Measurements from ENCODE around the gene KCNF1. TPM values are rescaled to one million over a fixed set of nuclear protein-coding genes. Genes with fewer than 3 reads are reported as not detected.

Gene KCNF1
- polyA plus RNA-seq, 1 donor: 1.3 TPM

DNA sequence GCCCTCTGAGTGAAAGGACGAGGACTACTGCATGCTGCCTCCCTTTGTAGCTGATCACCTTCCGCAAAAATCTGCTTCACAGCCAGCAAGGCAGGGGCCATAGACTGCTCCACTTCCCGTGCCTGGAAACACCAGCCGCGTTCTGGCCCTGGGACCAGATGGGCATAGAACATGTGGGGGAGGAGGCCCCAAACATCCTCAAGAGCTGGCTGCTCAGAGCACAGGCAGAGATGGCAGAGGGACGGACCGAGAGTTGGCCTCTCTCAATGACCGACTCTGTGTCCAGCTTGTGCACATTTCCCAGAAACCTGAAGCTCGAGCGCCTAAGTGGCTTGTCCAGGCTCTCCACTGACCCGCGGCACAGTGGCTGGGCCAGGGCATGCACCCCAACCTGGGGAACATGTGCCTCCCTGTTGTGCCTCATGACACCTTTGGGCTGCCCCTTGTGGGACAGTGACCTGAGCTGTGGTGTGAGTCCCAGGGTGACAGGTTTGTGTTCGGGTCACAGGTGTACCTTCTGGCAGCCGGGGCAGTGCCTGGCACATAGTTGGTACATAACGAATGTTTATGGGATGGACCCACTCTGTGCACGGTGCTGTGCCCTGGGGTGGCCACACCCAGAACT, 9.1 kb downstream of the KCNF1 start:
- H3K9me3 ChIP-seq (ENCODE audit: control insufficient read depth, low read depth, low read length): no peaks in the 10 kb centered on the region
- no peak overlapping the region for H3K4me3 ChIP-seq (ENCODE audit: low read length)
- DNase-seq: no peak
- no peaks in the 10 kb centered on the region for H3K36me3 ChIP-seq (ENCODE audit: control insufficient read depth, insufficient read depth, low read length)
- H3K27me3 ChIP-seq (ENCODE audit: control insufficient read depth, insufficient read depth, low read length): peaks cover 6% of the 10 kb centered on the region
- no peaks in the 10 kb centered on the region for H3K4me1 ChIP-seq (ENCODE audit: control insufficient read depth, insufficient read depth, low read length)
- no CpG with 5 or more reads among the region's 16 CpGs for WGBS (ENCODE audit: insufficient coverage, low lambda C conversion rate)
- no peak overlapping the region for H3K27ac ChIP-seq (ENCODE audit: low read length)

DNA sequence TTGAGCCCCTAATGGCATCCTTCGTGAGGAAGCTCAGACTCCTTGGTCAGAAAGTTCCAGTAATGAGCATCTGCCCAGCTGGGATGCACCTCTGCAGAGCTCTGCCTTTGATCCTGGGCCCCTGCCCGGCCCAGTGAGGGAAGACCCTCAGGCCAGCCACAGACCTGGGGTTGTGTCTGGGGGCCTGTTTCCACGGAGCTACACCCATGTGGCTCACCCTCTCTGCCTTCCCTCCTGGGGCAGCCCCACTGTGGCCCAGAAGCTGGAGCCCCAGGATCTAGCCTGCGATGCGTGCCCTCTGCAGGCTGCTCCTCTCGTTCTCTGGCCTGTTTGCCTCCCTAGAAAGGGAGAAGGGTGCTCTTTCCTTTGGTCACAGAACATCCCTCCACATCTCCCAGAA, 9.8 kb downstream of the KCNF1 start:
- no peak overlapping the region for H3K4me3 ChIP-seq (ENCODE audit: low read length)
- no peaks in the 10 kb centered on the region for H3K4me1 ChIP-seq (ENCODE audit: control insufficient read depth, insufficient read depth, low read length)
- no peaks in the 10 kb centered on the region for H3K36me3 ChIP-seq (ENCODE audit: control insufficient read depth, insufficient read depth, low read length)
- no peaks in the 10 kb centered on the region for H3K9me3 ChIP-seq (ENCODE audit: control insufficient read depth, low read depth, low read length)
- DNase-seq: no peak
- H3K27me3 ChIP-seq (ENCODE audit: control insufficient read depth, insufficient read depth, low read length): peaks cover 10% of the 10 kb centered on the region
- WGBS (ENCODE audit: insufficient coverage, low lambda C conversion rate): no CpG with 5 or more reads among the region's 6 CpGs
- no peak overlapping the region for H3K27ac ChIP-seq (ENCODE audit: low read length)

DNA sequence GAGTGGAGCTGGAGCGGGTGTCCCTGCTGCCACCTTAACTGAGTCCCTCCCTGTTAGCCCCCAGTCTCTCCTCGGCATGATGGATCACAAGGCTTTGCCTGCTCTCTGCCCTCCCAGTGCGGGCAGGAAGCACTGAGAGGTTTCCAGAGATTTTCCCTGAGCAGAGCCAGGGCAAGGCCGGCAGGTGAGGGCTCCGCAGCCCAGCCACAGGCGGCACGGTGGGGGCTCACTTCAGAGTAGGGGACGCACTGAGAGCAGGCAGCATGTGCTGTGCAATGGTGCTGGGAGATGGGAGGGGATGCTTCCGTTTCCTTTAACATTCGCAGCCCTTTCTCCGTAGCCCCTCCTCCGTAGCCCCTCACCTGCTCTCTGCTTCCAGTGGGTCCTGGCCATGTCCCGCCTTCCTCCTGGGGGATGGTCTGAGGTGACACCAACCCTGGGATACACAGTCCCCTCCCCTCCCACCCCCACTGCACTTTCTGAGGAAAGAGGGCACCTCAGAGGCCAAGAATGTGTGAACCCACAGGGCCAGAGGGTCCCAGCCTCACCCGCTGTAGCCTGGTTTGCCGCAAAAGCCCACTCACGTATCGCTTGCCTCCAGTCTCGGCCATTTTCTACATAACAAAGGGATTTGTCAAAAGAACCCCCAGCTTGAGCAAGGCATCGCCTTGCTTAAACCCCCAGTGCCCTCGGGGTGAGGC, 10.7 kb downstream of the KCNF1 start:
- Histone ChIP-seq H3K4me3 (ENCODE audit: low read length) (no peak overlapping the region), H3K27me3 (ENCODE audit: control insufficient read depth, insufficient read depth, low read length) (peaks cover 10% of the 10 kb centered on the region), H3K4me1 (ENCODE audit: control insufficient read depth, insufficient read depth, low read length) (no peaks in the 10 kb centered on the region), H3K36me3 (ENCODE audit: control insufficient read depth, insufficient read depth, low read length) (no peaks in the 10 kb centered on the region), H3K9me3 (ENCODE audit: control insufficient read depth, low read depth, low read length) (no peaks in the 10 kb centered on the region), H3K27ac (ENCODE audit: low read length) (no peak overlapping the region)
- WGBS (ENCODE audit: insufficient coverage, low lambda C conversion rate): 72% methylated on average over 3 of the region's 20 CpGs
- no peak for DNase-seq

DNA sequence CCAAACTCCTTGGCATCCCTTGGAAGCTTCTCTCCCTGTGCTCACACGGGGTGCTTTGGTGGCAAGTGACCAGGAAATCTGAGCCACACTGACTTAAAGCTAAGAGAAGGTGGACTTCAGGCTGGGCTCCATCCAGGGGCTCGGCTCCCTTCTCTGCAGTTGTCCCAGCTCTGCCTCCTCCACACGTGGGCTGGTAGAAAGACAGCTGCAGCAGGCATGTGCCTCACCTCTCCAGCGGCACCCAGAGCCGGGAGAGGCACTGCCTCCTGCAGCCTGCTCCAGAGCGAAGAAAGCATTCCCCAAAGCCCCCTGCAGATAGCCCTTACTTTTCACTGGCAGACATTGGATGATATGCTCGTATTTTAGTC, 11.3 kb downstream of the KCNF1 start:
- H3K4me1 ChIP-seq (ENCODE audit: control insufficient read depth, insufficient read depth, low read length): no peaks in the 10 kb centered on the region
- DNase-seq: no peak
- H3K27ac ChIP-seq (ENCODE audit: low read length): no peak overlapping the region
- H3K9me3 ChIP-seq (ENCODE audit: control insufficient read depth, low read depth, low read length): no peaks in the 10 kb centered on the region
- no CpG with 5 or more reads among the region's 7 CpGs for whole genome bisulfite sequencing (ENCODE audit: insufficient coverage, low lambda C conversion rate)
- H3K36me3 ChIP-seq (ENCODE audit: control insufficient read depth, insufficient read depth, low read length): no peaks in the 10 kb centered on the region
- no peak overlapping the region for H3K4me3 ChIP-seq (ENCODE audit: low read length)
- H3K27me3 ChIP-seq (ENCODE audit: control insufficient read depth, insufficient read depth, low read length): peaks cover 7% of the 10 kb centered on the region

DNA sequence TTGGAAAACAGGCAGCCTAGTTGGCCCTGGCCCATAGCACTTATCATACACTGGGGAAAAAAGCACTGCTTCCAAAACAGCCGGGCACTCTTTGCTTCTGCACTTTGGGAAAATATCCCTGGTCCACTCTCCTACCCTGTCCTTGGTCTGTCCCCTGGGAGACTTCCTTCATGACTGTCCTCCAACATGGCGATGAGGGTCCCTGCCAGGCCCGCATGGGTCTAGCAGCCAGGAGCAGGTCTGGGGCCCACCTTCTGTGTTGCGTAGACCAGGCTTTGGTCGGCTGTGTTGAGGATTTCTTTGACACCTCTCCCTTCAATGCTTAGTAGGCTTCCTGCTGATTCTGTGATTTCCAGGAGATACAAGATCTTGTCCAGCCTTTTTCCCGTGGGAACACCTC, 12.2 kb downstream of the KCNF1 start:
- Histone ChIP-seq H3K4me1 (ENCODE audit: control insufficient read depth, insufficient read depth, low read length) (no peaks in the 10 kb centered on the region), H3K4me3 (ENCODE audit: low read length) (no peak overlapping the region), H3K36me3 (ENCODE audit: control insufficient read depth, insufficient read depth, low read length) (no peaks in the 10 kb centered on the region), H3K9me3 (ENCODE audit: control insufficient read depth, low read depth, low read length) (no peaks in the 10 kb centered on the region), H3K27me3 (ENCODE audit: control insufficient read depth, insufficient read depth, low read length) (peaks cover 10% of the 10 kb centered on the region), H3K27ac (ENCODE audit: low read length) (no peak overlapping the region)
- no peak for DNase-seq
- no CpG with 5 or more reads among the region's 6 CpGs for WGBS (ENCODE audit: insufficient coverage, low lambda C conversion rate)

DNA sequence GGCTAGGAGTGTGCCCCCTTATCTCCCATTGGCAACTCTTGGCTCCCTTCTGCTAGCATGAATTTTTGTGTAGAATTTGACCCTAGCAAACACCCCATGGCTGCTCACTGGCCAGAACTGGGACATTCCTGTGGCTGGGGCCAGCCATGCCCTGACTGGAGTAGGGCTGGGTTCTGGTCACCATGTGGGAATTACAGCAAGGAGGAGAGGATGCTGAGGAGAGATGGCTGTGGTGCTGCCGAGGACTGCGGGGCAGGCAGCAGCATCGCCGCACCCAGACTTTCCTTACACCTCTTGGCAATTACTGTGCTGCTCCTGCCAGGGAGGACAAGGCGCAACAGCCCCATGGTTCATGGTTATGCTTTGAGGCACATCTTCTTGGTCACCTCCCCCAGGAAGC, 12.7 kb downstream of the KCNF1 start:
- no peak for DNase-seq
- Histone ChIP-seq H3K27ac (ENCODE audit: low read length) (no peak overlapping the region), H3K4me1 (ENCODE audit: control insufficient read depth, insufficient read depth, low read length) (no peaks in the 10 kb centered on the region), H3K27me3 (ENCODE audit: control insufficient read depth, insufficient read depth, low read length) (peaks cover 10% of the 10 kb centered on the region), H3K9me3 (ENCODE audit: control insufficient read depth, low read depth, low read length) (no peaks in the 10 kb centered on the region), H3K4me3 (ENCODE audit: low read length) (no peak overlapping the region), H3K36me3 (ENCODE audit: control insufficient read depth, insufficient read depth, low read length) (no peaks in the 10 kb centered on the region)
- no CpG with 5 or more reads among the region's 5 CpGs for WGBS (ENCODE audit: insufficient coverage, low lambda C conversion rate)

DNA sequence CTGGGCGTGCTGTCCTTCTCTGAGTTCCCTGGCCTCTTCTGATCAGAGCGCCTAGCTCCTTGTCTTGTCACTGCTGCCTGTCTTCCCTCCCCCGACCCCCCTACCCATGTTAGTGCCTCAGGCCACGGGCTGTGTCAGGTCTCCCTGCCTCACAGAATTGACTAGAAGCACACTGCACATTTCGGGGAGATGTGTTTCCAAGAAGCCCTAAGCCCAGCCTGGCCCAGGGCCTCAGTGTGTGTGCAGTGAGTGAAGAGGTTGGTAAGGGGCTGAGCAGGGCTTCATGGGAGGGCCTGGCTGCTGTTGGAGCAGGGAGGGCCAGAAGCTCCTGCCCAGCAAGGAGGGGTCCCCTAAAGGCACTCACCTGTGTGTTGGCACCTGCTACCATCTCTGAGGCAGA, 13.1 kb downstream of the KCNF1 start:
- H3K27me3 ChIP-seq (ENCODE audit: control insufficient read depth, insufficient read depth, low read length): peaks cover 10% of the 10 kb centered on the region
- no peak overlapping the region for H3K27ac ChIP-seq (ENCODE audit: low read length)
- no CpG with 5 or more reads among the region's 5 CpGs for WGBS (ENCODE audit: insufficient coverage, low lambda C conversion rate)
- no peaks in the 10 kb centered on the region for H3K36me3 ChIP-seq (ENCODE audit: control insufficient read depth, insufficient read depth, low read length)
- no peaks in the 10 kb centered on the region for H3K4me1 ChIP-seq (ENCODE audit: control insufficient read depth, insufficient read depth, low read length)
- H3K9me3 ChIP-seq (ENCODE audit: control insufficient read depth, low read depth, low read length): no peaks in the 10 kb centered on the region
- DNase-seq: no peak
- H3K4me3 ChIP-seq (ENCODE audit: low read length): no peak overlapping the region

DNA sequence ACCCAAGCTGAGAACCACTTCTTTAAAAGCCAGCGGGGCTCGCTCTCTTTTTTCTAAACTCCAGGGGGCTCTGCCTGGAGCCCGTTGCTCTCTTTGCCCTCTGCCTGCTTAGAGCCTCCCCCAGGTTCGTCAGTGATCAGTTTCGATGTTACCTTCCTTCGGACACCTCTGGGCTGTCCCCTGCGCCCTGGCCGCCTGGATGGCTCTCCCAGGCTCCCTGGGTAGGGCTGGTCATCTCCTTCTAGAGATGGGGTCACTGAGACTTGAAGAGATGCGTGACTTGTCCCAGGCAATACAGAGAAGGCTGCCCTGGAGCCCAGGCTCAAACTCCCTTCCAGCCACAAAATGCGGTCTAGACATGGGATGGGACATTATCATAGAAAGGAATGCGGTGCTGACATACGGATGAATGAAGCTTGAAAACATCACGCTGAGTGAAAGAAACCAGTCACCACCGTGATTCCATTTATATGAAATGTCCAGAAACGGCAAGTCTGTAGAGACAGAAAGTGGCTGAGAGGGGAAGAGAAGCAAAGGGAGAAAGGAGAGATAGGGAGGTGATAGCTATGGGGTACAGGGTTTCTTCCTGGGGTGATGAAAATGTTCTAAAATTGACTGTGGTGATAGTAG, 14.6 kb downstream of the KCNF1 start:
- H3K4me3 ChIP-seq (ENCODE audit: low read length): no peak overlapping the region
- H3K27me3 ChIP-seq (ENCODE audit: control insufficient read depth, insufficient read depth, low read length): peaks cover 10% of the 10 kb centered on the region
- H3K9me3 ChIP-seq (ENCODE audit: control insufficient read depth, low read depth, low read length): no peaks in the 10 kb centered on the region
- 79% methylated on average over 2 of the region's 15 CpGs for WGBS (ENCODE audit: insufficient coverage, low lambda C conversion rate)
- H3K36me3 ChIP-seq (ENCODE audit: control insufficient read depth, insufficient read depth, low read length): no peaks in the 10 kb centered on the region
- no peak for DNase-seq
- H3K4me1 ChIP-seq (ENCODE audit: control insufficient read depth, insufficient read depth, low read length): no peaks in the 10 kb centered on the region
- no peak overlapping the region for H3K27ac ChIP-seq (ENCODE audit: low read length)

DNA sequence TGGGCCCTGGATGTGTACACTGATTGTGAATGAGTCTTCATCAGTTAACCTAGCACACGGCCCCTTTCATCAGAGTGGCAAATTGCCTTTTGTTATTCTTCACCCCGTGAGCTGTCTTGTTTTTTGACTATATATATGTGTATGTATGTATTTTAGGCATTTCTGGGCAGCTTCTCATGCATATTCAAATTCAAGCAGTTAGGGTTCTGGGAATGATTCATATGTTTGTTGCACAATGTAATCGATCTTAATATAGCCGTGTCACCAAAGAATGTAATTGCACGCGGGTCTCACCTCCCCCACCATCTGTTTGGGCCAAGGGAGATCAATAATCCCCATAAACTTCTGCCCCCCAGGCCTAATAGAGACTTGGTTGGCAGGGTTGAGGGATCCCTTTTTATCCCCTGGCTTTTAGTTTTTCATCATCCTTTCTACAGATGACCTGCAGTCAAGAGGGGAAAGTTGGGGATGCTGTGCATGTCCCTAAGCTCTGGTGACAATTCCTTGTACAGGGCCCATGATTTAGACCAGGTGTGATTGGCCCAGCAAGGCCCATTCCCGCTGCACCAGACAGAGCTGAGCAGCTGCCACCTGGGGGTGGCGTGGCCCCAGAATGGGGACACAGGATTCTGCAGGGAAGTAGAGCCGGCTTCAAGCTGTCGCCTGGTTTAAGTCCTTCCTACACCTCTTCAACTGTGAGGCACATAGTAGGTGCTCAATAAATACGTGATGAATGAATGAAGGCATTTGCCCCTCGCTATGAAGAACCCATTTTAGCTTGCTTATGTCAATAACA, 19.2 kb downstream of the KCNF1 start:
- peaks cover 7% of the 10 kb centered on the region for H3K27me3 ChIP-seq (ENCODE audit: control insufficient read depth, insufficient read depth, low read length)
- no CpG with 5 or more reads among the region's 12 CpGs for WGBS (ENCODE audit: insufficient coverage, low lambda C conversion rate)
- no peak overlapping the region for H3K27ac ChIP-seq (ENCODE audit: low read length)
- H3K36me3 ChIP-seq (ENCODE audit: control insufficient read depth, insufficient read depth, low read length): no peaks in the 10 kb centered on the region
- DNase-seq: no peak
- H3K9me3 ChIP-seq (ENCODE audit: control insufficient read depth, low read depth, low read length): no peaks in the 10 kb centered on the region
- H3K4me1 ChIP-seq (ENCODE audit: control insufficient read depth, insufficient read depth, low read length): no peaks in the 10 kb centered on the region
- no peak overlapping the region for H3K4me3 ChIP-seq (ENCODE audit: low read length)

DNA sequence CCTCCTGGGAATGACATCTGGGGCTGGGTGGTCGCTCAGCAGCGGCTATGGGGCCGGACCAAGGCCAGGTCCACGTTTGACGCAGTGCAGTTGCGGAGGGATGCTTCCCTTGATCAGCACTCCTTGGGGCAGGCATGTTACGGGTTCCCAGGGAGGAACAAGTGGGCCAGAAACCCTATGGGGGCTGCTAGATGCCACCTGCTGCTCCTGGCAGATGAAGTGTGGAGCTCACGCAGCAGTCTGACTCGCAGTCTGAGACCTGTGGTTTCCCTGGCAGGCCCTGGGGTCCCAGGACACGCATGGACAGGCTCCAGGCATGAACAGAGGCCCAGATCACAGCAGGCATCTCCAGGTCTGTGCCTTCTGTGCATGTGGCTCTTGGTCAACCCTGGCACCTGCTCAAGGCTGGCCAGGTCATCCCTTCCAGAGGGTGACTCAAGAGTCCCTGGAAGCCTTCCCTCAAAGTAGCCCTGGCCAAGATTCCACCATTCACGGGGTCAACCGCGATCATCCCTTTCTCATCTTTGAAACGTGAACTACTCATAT, 20.0 kb downstream of the KCNF1 start:
- no CpG with 5 or more reads among the region's 14 CpGs for WGBS (ENCODE audit: insufficient coverage, low lambda C conversion rate)
- Histone ChIP-seq H3K36me3 (ENCODE audit: control insufficient read depth, insufficient read depth, low read length) (no peaks in the 10 kb centered on the region), H3K9me3 (ENCODE audit: control insufficient read depth, low read depth, low read length) (no peaks in the 10 kb centered on the region), H3K27ac (ENCODE audit: low read length) (no peak overlapping the region), H3K4me1 (ENCODE audit: control insufficient read depth, insufficient read depth, low read length) (no peaks in the 10 kb centered on the region), H3K27me3 (ENCODE audit: control insufficient read depth, insufficient read depth, low read length) (peaks cover 3% of the 10 kb centered on the region), H3K4me3 (ENCODE audit: low read length) (no peak overlapping the region)
- DNase-seq: no peak
